Activated CD4-positive, alpha-beta T cell treated with anti-CD3 and anti-CD28 coated beads, Interleukin-2, Interleukin-6, amounts not matched to agents 100 ng/mL and 50 ng/mL, durations not matched to agents 16 hours and 8 hours (primary cell): ENCODE data around the gene PANK3.
"Not testable (repeated sequence)": the region's sequence is repeated elsewhere in the genome, so short reads cannot be mapped to it uniquely, and the experiment has no call there.

Source experiments
- DNase-seq: peaks from one replicate; pipeline ENCODE4 v3.0.0-alpha.2; 2020

Gene PANK3

GRCh38 chr5:168578538-168579487 lies at the start of gene PANK3:
PANK3 (minus strand) TSS chr5:168579368; CDS start chr5:168579283, 85 bp downstream.
- DNase-seq: no peak

GRCh38 chr5:168624850-168625364 lies 45.7 kb upstream of the PANK3 start:
- DNase-seq: no peak

DNA sequence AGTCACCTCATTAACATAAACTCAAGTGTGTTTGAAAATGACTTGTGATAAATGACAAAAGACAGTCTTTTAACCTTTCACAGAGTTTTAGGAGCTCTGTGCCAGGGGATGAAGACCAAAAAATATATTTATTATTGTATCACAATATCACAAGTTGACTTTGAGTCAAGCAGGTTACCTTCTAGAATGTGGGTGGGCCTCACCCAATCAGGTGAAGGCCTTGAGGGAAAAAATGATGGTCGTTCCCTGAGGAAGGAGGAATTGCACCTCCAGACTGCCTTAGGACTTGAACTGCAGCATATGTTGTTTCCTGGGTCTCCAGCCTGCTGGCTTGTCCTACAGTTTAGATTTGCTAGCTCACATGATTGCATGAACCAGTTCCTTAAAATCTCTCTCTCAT lies 41.6 kb upstream of the PANK3 start:
- DNase-seq: no peak

- no peak for DNase-seq
These were observed 35.5 kb upstream of the PANK3 start for GRCh38 chr5:168614661-168615060.

- no peak for DNase-seq
These were observed 34.8 kb upstream of the PANK3 start for GRCh38 chr5:168613996-168614395.

- no peak for DNase-seq
These were observed 34.2 kb upstream of the PANK3 start for GRCh38 chr5:168613396-168613795.

GRCh38 chr5:168612996-168613395 lies 33.8 kb upstream of the PANK3 start:
- DNase-seq: no peak

DNA sequence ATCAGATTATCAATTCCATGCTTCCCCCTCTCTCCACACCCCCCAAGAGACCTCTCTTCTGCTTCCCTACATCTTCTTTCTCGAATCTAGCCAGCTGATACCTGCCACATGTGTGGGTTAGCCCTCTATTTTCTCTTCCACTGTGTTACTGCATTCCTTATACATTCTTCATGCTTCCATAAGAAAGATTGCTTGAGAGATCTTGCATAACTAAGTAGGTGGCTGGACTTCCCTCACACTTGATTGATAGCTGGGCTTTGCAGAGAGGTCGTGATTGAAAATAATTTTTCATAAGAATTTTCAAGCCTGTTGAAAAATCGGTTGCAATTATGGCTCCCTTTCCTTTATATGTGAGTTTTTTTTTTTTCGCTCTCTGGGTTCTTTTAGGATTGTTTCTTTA lies 33.0 kb upstream of the PANK3 start:
- DNase-seq: no peak

GRCh38 chr5:168611165-168611564 lies 32.0 kb upstream of the PANK3 start:
- no peak for DNase-seq

GRCh38 chr5:168609806-168610482 lies 30.8 kb upstream of the PANK3 start:
- no peak for DNase-seq

DNA sequence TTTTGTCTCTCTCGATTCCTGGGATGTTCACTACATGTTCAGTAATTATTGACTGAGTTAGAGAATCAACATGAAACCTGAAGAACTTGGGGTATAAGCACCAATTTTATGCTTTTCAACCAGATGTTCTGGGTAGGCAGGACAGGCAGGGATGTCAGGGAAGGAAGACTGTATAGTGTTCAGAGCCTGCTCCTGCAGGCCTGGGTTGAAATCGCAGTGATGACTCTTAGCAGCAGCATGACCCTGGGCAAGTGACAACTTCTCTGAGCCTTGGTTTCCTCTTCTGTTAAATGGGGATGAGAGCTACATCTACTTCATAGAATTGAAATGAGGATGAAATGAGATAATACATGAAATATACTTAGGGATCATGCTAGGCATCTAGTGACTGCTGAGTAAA lies 29.7 kb upstream of the PANK3 start:
- no peak for DNase-seq

- DNase-seq: no peak
These were observed 29.2 kb upstream of the PANK3 start for GRCh38 chr5:168608386-168608785.

- DNase-seq: peak; percentile 57
These were observed 28.8 kb upstream of the PANK3 start for GRCh38 chr5:168607946-168608345.

GRCh38 chr5:168606562-168606961 lies 27.4 kb upstream of the PANK3 start:
- no peak for DNase-seq

DNA sequence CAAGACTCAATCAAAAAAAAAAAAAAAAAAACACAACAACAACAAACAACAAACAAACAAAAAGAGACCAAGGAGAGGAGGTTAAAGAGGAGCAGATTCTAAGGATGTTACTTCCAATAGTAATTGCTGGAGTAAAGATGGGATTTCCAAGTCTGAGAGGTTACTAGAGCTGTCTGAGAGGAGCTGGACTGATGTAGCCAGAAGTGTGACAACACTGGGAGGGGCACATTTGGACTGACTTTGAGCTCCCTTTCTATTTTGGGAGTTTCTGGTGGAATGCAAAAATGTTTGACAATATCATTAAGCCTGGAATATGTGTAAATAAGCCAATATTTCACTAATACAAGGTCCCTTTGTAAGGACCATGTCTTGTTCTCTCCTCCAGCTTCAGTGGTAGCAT lies 25.3 kb upstream of the PANK3 start:
- no peak for DNase-seq

DNA sequence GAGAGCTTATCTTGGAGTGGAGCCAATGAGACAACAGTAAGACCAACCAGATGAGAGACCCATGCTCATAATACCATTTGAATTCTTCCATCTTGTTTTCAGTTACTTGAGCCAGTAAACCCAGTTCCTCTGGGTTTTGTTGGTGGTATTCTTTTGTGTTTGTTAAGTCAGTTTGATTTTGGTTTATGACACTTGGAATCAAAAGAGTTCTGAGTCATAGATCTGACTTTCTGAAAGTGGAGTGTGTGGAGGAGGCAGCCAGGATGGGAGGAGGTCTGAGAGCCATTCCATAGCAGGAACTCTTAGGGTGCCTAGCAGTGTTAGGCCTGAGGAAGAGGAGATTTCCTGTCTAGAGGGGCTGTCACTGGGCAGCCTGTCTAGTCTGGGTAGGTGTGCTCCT lies 24.6 kb upstream of the PANK3 start:
- DNase-seq: no peak

GRCh38 chr5:168602517-168602916 lies 23.3 kb upstream of the PANK3 start:
- DNase-seq: no peak

DNA sequence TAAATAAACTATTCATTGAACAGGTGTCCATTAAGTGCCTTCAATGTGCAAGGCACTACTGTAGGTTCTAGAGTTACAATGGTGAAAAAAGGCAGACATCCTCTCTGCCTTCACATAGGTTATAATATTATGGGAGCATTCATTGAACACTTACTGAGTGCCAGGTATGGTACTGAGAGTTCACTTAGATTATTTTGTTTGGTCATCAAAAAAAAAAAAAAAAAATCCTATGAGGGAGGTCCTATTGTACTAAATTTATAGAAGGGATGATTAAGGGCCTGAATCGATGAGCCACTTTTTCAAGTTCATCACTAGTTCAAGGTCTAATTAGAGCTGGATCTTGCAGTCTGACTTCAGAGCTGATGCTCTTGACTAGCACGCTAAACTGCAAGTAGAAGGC lies 22.8 kb upstream of the PANK3 start:
- no peak for DNase-seq

GRCh38 chr5:168600409-168600808 lies 21.2 kb upstream of the PANK3 start:
- DNase-seq: no peak

- no peak for DNase-seq
These were observed 20.7 kb upstream of the PANK3 start for GRCh38 chr5:168599826-168600225.

- DNase-seq: no peak
These were observed 19.5 kb upstream of the PANK3 start for GRCh38 chr5:168598639-168599038.

- DNase-seq: no peak
These were observed 17.8 kb upstream of the PANK3 start for GRCh38 chr5:168596927-168597326.

DNA sequence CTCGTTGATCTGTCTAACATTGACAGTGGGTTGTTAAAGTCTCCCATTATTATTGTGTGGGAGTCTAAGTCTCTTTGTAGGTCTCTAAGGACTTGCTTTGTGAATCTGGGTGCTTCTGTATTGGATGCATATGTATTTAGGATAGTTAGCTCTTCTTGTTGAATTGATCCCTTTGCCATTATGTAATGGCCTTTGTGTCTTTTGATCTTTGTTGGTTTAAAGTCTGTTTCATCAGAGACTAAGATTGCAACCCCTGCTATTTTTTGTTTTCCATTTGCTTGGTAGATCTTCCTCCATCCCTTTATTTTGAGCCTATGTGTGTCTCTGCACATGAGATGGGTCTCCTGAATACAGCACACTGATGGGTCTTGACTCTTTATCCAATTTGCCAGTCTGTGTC lies 17.0 kb upstream of the PANK3 start:
- DNase-seq: not testable (repeated sequence)

GRCh38 chr5:168592014-168592368 lies 12.8 kb upstream of the PANK3 start:
- DNase-seq: no peak
